Lower leg skin (tissue), 4 donors: Measurements from ENCODE around the gene KNTC1. TPM values are rescaled to one million over a fixed set of nuclear protein-coding genes. Genes with fewer than 3 reads are reported as not detected.

Experiments used
- DNase-seq, 2 donors: peaks; one replicate each; pipeline ENCODE4 v3.0.0-alpha.2; 2019; ENCODE audit warnings: low spot score in 2 of 2
- H3K4me3 ChIP-seq: fragments of 200-600 bp; sonication (generic); 2 replicates; pipeline ENCODE4 v1.5.1; 2017; ENCODE audit warnings: mild to moderate bottlenecking, low read depth; ENCODE audit not compliant: poor library complexity, severe bottlenecking
- CTCF ChIP-seq, 3 donors: fragments of 450-650 bp; IDR thresholded peaks; one replicate each; pipeline ENCODE4 v1.5.1; 2016; ENCODE audit warnings: antibody characterized with exemption in 3 of 3, mild to moderate bottlenecking in 3 of 3, moderate library complexity in 2 of 3
- POLR2A ChIP-seq, 2 donors: fragments of 450-650 bp; IDR thresholded peaks; one replicate each; pipeline ENCODE4 v1.6.1; 2016 to 2017; ENCODE audit warnings: antibody characterized with exemption in 2 of 2, mild to moderate bottlenecking in 1 of 2, moderate library complexity in 1 of 2
- WGBS, 2 donors: methylation state at CpG; one replicate each; pipeline ENCODE4 v1.1.5; 2018; 5-methylcytosine and 5-hydroxymethylcytosine counted together
- intact Hi-C: fragments of 100-400 bp; cut with DNase I; formaldehyde crosslinking; loops from one replicate; pipeline ENCODE4 v1.15.0; 2023; ENCODE audit warnings: low total_unique reads
- total RNA-seq, 4 donors: library from RNA; depleted of rRNA; stranded (reverse); fragments of >200 nt; gene quantifications; one replicate each; pipeline ENCODE4 v1.1.0, GENCODE V29; 2016

The KNTC1 gene
- total RNA-seq, 4 donors from 2014 or later: 3.8 to 13.1 (median 10.4) TPM

GRCh38 chr12:122499991-122500684 is 26.9 kb upstream of the KNTC1 start:
- intact Hi-C loops: no loop called here
- WGBS, 2 donors: 1% methylated on average over 25 to 37 of the region's 47 CpGs
- H3K4me3 ChIP-seq: peak overlapping the region; percentile 91
- DNase-seq: peak; percentile 43 to 91
- no peak for TF ChIP-seq CTCF (IDR thresholded peaks at IDR 0.05)
- no peak for TF ChIP-seq POLR2A (IDR thresholded peaks at IDR 0.05)

- peak within 1 kb of the TSS; percentile 91 for H3K4me3 ChIP-seq
- peak; percentile 97 to 99 for DNase-seq
- intact Hi-C loops: no loop called here
- TF ChIP-seq POLR2A (IDR thresholded peaks at IDR 0.05): peak in 1 of 2 donors; percentile 72
- no peak for TF ChIP-seq CTCF (IDR thresholded peaks at IDR 0.05)
- WGBS, 2 donors: 5 to 7% methylated on average over 33 to 50 of the region's 52 CpGs
These were observed 26.2 kb upstream of the KNTC1 start, which contains the start of gene ZCCHC8 for GRCh38 chr12:122500685-122501488. TSS of gene ZCCHC8 (minus strand) at chr12:122500932. CDS start at chr12:122500840, 92 bp downstream.

GRCh38 chr12:122501489-122501989 is 25.5 kb upstream of the KNTC1 start:
- WGBS, 2 donors: 74 to 77% methylated on average over 9 of the region's 9 CpGs
- intact Hi-C loops: no loop called here

GRCh38 chr12:122503147-122503751 is 23.8 kb upstream of the KNTC1 start:
- intact Hi-C loops: no loop called here
- TF ChIP-seq POLR2A (IDR thresholded peaks at IDR 0.05): no peak
- TF ChIP-seq CTCF (IDR thresholded peaks at IDR 0.05): no peak
- H3K4me3 ChIP-seq: no peak overlapping the region
- no peak for DNase-seq
- 83 to 86% methylated on average over 3 of the region's 3 CpGs for WGBS, 2 donors

More at GRCh38 chr12:122501489-122501989, 25.5 kb upstream of the KNTC1 start:
- TF ChIP-seq CTCF (IDR thresholded peaks at IDR 0.05): no peak
- no peak for TF ChIP-seq POLR2A (IDR thresholded peaks at IDR 0.05)
- DNase-seq: no peak
- H3K4me3 ChIP-seq: no peak overlapping the region

- WGBS, 2 donors: 70% methylated on average over 6 of the region's 6 CpGs
- H3K4me3 ChIP-seq: no peak overlapping the region
- DNase-seq: no peak
- no peak for TF ChIP-seq POLR2A (IDR thresholded peaks at IDR 0.05)
- no peak for TF ChIP-seq CTCF (IDR thresholded peaks at IDR 0.05)
- intact Hi-C loops: no loop called here
These were observed 23.1 kb upstream of the KNTC1 start for GRCh38 chr12:122503783-122504590.
